HG03175 (cell line): ENCODE results near the gene IRX5.

Source experiments
- ATAC-seq: cut with Tn5 transposase; IDR thresholded peaks from one replicate; pipeline ENCODE4 v1.9.1; 2021; ENCODE audit warnings: mild to moderate bottlenecking, moderate library complexity; ENCODE audit not compliant: unreplicated experiment

IRX5 gene

GRCh38 chr16:54930005-54930868, at the start of gene IRX5:
IRX5 (plus strand) TSS chr16:54930865; CDS start chr16:54931199, 334 bp downstream.
- ATAC-seq: no peak

GRCh38 chr16:54882556-54882955, 48.1 kb upstream of the IRX5 start:
- no peak for ATAC-seq

GRCh38 chr16:54883358-54883757, 47.3 kb upstream of the IRX5 start:
- no peak for ATAC-seq

DNA sequence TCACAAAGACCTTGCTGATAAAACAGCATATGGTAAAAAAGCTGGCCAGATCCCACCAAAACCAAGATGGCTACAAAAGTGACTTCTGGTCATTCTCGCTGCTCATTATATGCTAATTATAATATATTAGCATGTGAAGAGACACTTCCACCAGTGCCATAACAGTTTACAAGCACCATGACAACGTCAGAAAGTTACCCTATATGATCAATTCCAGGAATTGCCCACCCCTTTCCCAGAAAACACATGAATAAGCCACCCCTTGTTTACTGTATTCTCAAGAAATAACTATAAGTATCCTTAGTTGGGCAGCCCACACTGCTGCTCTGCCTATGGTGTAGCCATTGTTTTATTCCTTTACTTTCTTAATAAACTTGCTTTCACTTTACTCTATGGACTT, 44.6 kb upstream of the IRX5 start:
- no peak for ATAC-seq

DNA sequence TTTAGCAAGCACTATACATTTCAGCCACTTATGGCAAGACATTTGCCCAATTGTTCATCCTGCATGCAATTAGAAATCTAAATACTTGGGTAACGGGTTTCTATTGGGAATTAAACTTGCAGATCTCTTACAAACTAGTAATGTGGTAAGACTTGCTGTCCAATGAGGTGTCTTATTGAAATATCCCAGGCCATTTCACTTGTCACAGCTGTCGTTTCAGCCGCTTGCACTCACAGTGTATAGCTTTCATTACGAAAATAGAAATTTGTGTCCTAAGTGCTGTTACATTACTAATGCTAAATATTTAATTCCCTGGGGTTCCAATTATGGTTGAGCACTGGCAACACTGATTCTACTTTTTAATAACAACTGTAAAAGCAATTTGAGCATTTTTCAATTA, 40.3 kb upstream of the IRX5 start:
- no peak for ATAC-seq

DNA sequence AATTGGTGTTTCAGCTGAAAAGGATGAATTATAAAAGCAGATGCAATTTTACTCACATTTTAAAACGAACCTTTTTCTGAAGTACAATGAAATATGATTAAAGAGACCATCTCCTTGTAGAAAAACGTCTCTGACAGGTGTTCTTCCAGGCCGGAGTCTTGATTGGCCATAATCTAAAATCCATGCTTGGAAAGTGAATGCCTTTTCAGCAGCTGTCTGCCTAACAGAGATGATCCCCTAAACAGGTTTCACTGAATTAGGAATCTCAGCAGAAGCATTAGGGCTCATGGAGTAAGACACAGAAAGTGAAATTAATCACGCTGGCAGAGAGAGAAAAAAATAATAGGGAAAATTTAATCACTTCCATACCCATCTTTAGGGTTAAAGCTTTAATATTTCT, 39.3 kb upstream of the IRX5 start:
- ATAC-seq: no peak

DNA sequence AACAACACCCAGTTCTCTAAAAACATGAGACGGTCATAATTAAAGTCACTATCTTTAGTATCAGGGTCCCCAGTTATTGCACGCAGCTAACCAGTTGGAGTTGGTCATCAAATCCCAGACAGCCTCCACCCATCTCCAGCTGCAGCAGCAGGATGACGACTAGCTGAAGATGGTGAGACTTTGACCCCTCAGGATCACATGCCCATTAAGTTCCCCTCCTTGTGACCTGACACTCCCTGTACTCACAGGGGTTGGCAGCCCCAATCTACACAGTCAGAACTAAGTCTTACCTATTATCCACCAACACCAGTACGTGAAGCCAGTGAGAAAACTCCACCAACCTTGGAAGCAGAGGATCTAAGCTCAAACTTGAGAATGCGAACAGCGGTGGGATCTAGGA, 37.7 kb upstream of the IRX5 start:
- no peak for ATAC-seq

DNA sequence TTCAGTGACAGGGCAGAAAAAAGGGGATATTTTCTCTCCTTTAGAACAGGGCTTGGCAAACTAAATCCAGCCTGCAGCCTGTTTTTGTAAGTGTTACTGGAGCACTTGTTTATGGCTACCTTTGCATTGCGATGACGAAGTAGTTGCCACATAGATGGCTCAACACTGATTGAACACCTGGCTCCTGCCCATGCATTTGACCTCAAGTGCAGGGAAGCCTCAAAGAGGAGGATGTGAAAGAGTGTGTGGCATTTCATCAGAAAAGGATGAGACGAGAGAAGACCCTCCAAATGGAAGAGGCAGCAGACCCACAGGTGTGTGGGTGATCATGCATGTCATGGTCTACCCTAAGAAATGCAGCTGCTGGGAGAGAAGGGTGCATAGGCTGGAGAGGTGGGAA, 32.7 kb upstream of the IRX5 start:
- no peak for ATAC-seq

DNA sequence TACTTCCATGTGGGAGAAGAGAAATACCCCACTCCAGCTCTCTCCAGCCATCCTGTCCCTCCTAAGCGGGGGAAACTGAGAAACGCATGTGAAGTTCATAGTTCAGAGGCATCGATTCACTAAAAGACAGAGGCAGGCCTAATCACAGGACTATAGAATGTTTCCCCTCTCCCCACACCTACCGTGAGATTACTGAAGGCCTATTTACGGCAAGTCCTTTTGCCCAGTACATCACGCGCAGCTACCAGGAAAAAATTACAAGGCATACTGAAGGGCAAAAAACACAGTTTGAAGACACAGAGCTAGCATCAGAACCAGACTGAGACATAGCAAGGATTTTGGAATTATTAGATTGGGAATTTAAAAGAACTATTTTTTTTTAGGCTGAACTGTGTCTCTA, 29.1 kb upstream of the IRX5 start:
- no peak for ATAC-seq

- no peak for ATAC-seq
These were observed 27.6 kb upstream of the IRX5 start for GRCh38 chr16:54903047-54903446.

DNA sequence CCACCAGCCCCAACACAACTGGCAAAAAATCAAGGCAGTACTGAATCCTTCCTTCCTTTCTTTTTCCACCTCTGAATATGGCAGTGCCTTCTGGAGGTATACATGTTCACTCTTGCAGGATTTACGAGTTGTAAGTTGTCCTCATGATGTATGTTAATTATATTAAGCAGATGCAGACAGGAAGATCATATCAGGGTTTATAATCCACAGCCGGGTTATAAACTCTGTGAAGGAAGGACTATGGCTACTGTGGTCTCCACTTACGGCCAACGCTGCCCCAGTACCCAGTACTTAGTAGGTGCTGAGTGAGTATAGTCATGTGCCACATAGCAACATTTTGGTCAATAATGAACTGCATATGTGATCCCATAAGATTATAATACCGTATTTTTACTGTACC, 19.6 kb upstream of the IRX5 start:
- ATAC-seq: no peak

- ATAC-seq: no peak
These were observed 17.9 kb upstream of the IRX5 start for GRCh38 chr16:54912720-54913119.

- ATAC-seq: no peak
These were observed 9.3 kb upstream of the IRX5 start for GRCh38 chr16:54921206-54921824.

- no peak for ATAC-seq
These were observed 7.6 kb upstream of the IRX5 start for GRCh38 chr16:54923055-54923473.

- no peak for ATAC-seq
These were observed 6.7 kb upstream of the IRX5 start for GRCh38 chr16:54923988-54924387.

DNA sequence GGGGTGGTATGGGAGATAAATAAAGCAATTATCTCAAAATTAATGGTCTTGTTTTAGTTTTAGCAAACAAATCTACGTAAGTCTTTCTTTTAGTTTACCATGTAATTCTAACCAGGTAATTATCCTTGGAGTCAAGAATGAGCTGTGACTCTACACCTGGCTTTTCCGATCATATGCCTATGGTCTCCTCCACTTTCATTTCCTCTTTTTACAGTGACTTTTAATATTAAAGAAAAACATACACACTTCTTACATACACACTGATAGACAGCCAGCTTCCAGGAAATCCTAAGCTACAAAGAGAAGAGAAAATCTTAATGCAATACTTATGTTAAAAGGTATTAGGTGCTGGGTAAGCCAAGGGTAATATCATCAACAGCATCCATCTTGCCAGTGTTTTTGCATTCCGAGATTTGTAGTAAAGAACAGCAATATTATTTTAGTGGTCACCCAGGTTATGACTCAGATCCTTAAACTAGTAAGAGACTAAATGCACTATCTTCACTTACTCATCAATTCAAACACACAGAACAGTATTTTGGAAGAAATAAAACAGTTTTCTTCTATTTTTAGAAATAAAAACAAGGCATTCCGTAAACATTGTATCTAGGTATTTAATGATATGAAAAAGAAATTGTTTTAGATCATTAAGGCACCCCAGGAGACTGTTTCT, 4.4 kb upstream of the IRX5 start:
- ATAC-seq: no peak

DNA sequence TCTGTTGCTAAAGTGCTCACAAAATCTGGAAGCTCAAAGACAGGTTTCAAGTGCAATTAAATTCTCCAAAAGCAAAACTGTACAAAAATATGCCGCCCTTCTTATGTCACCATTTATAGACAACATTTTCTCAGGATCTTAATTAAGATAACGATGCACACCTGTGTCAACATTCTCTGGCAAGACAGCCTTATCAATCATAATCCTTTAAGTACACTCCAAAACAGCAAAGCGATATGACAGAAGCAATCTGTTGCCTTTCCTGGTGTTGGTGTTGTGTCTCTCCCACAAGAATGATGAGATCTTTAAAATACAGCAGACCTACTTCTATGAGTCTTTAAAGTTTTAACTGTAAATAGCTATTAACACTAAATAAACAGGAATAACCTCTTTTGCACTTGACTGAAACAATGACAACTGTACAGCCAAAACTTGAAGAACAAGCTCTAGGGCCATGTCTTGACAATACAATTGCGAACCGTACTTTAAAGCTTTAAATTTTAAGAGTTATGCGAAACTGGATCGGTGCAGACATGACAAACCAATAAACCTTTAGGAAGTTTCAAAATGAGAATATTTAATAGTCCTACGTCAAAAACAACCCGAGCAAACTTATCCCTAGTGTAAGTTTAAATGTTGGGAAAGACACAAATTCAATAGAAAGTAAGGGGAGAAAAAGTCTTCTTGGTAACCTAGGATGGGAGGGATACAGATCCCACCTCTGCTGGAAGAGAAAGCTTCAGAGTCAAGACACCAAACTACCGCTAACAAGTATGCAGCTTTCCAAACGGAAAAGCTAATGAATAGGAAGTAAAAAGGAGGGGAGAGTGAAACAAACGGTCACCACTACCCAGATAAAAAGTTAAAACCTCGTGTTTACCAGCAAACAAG, 3.3 kb upstream of the IRX5 start:
- ATAC-seq: no peak

DNA sequence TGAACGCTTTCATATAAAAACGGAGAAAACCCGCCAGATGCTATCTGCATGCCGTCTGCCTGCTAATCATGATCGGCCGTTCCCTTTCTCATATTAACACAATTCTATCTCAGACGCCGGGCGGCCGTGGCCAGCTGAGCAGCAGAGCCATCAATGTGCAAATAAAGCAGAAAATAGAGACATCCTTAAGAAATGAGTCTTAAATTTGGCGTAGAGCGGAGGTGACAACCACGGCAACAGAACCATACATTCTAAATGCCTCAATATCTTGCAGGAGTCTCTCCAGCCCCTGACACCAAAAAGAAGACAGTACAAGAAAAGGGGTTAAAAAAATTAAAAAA, 2.7 kb upstream of the IRX5 start:
- no peak for ATAC-seq

- peak; percentile 32 for ATAC-seq
These were observed 2.1 kb upstream of the IRX5 start for GRCh38 chr16:54928411-54929089.
